CD4-positive, alpha-beta T cell treated with Interleukin-1 beta for 1 hour (primary cell): Measurements from ENCODE around the gene RNASEH2B.

ENCODE experiments used
- DNase-seq, 2 donors: peaks; one replicate each; pipeline ENCODE4 v3.0.0-alpha.2; 2020 to 2022

RNASEH2B gene

DNA sequence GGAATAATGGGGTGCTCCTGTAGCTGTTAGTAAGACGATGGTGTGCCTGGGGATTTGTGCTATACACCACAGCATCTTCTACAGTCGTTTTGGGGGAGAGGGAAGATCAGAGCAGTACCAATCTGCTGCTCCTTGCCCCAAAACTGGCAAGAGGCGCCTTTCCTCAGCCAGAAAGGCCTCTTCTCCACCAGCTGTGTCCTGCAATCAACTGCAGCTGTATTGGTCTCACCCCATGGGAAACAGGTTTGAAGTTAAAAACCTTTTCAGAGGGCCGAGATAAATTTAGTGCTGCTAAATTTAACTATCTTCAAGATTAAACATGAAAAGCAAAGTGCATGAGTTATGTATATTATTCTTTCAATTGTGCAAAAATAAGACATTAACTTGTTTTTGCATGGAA, 1.2 kb upstream of the RNASEH2B start:
- DNase-seq, result no peak

DNA sequence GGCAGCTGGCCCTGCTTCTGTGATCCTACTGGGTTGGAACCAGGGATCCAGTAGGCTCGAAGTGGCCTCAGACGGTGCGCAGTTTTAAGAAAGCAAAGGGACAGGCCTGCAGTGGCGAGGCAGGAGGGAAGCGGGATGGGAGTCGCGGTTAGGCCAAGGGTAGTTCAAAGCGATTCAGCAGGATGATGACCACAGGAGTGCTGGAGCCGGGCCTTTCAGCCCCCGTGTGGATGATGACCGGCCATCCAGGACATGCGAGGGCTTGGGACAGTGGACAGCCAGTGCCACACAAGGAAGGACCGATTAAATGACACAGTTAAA, 854 bp downstream of the RNASEH2B start:
- no peak for DNase-seq

- DNase-seq, result peak in 1 of 2 donors; percentile 12
These were observed 1.6 kb downstream of the RNASEH2B start for GRCh38 chr13:50911081-50911631.

GRCh38 chr13:50911937-50912795, 2.6 kb downstream of the RNASEH2B start:
- DNase-seq, result peak; percentile 89 to 93

- DNase-seq, result no peak
These were observed 3.3 kb downstream of the RNASEH2B start for GRCh38 chr13:50912851-50913250.

DNA sequence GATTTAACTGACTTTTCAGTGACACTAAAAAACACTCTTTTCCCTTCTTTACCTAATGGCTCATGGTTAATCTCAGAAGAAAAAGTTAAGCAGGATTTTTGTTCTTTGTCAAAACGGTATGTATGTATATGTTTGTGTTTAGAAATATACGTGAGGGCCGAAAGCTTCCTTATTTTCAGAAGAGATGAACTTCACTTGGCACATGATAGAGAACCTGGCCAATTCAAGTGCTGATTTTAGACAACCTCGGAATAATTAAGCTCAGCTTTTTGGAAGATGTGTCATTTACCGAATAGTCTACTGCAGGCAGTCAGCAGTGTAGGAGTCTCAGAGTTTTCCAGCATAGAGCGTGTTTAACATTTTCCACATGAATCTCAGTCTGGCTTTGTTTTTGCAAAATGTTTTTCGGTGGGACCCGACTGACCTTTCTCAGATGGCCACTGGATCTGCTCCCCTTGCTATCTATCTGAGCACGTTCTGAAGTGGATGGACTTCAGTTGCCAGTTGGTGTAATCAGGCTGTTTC, 4.6 kb downstream of the RNASEH2B start:
- DNase-seq, result no peak

GRCh38 chr13:50914848-50915247, 5.3 kb downstream of the RNASEH2B start:
- peak in 1 of 2 donors; percentile 15 for DNase-seq

DNA sequence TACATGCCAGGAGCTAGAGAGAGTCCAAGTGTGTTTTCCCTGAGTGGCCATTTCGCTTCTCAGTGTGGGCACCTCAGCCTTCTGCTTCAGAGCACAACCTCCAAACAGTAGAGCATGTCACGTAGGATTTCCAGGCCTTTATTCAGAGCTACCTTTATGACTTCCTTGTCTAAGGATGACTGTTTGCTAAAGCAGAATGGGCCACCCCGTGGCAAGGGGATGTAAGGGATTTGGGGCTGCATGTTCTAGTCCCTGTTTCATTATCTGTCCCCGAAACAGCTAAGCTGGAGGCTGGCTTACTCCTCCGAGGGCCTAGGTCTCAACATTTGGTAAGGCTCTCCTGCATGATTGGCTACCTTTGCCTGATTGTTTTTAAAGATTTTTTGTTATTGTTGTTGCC, 6.0 kb downstream of the RNASEH2B start:
- peak; percentile 27 to 30 for DNase-seq

DNA sequence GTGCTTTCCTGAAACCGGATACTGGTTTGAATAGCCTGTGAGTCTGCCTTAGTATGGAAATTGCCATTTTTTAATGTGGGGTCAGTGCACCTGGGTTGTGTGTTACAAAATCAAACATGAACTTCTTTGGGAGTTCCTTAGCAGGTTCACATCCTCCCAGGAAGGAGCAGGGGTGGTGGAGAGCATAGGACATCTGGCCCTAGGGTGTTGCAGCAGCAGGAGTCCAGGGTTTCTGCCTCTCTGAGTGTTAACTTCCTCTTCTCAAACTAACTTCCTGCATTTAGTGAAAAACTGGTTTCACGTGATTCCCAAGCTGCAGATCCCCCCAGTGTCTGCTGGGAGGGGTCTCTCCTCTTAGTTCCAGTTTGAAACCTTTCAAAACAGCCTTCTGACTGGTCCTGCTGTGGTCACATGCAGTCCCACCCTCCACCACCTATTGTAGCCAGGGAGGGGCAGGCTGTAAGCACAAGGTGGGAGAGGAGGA, 7.2 kb downstream of the RNASEH2B start:
- peak; percentile 16 to 34 for DNase-seq

- no peak for DNase-seq
These were observed 8.0 kb downstream of the RNASEH2B start for GRCh38 chr13:50917572-50917971.

DNA sequence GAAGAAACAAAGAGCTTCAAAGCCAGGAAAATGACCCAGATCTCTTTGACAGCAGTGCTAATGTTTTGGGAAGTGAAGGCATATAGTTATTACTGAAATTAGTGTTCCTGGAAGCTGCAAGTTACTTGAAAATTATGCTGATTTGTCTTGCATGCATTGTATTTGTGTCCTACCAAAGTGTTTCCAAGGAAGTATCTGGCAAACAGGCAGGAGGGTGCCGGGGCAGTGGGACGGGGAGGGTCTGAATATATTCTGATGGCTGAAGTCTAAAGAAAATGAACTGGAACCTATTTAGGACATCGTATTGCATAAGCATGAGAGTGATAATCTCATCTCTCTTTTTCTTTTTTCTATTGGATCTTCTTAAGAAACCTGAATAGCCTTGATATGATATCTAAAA, 9.0 kb downstream of the RNASEH2B start:
- DNase-seq, result no peak

DNA sequence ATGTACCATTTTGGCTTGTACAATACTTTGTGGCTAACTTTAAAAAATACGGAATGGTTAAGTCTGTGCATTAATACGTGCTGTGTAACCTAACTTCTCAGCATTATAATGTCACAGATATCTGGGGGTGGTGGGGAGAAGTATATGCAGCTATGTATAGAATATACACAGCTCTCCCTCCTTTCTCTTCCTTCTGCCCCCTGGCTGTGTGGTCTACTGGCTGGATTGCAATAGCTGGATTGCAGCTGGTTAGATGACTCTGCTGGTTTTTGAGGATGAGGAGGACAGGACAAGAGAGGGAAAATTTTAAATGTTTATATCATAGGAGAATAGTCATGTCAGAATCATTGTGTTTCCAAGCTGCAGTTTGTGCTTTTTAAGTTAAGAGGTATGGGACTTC, 9.7 kb downstream of the RNASEH2B start:
- no peak for DNase-seq

GRCh38 chr13:50921706-50922105, 12.1 kb downstream of the RNASEH2B start:
- no peak for DNase-seq

DNA sequence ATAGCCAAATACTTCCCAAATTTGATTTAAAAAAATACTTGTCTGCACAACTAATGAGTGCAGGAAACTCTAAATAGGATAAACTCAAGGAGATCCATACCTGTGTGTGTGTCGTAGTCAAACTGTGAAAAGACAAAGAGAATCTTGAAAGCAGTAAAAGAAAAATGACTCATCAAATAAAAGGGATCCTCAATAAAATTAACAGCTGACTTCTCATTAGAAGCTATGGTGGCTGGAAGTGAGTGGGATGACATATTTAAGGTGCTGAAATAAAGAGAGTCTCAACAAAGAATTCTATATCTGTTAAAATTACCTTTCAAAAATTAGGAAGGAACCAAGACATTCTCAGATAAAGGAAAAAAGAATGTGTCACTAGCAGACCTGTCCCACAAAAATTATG, 13.7 kb downstream of the RNASEH2B start:
- no peak for DNase-seq

- DNase-seq, result no peak
These were observed 14.4 kb downstream of the RNASEH2B start for GRCh38 chr13:50924025-50924424.

- no peak for DNase-seq
These were observed 18.1 kb downstream of the RNASEH2B start for GRCh38 chr13:50927701-50928100.

DNA sequence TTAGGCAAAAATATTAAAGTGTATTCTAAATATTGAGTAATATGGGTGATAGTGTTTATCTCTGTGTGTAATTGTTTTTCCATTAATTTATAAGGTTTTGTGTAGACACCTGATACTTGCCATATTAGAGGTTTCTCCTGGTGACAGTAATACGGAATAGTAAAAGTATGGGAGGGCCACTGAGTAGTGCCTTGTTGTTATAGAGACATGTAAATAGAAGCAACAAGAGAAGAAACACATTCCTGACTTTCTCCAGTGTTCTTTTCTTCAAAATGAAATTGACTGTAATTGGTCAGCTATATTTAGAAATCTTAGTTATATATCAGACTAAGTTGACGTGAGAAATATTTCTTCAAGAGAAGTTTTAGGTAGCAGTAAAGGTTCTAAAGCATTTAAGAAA, 18.5 kb downstream of the RNASEH2B start:
- no peak for DNase-seq

GRCh38 chr13:50928659-50929462, 19.3 kb downstream of the RNASEH2B start:
- no peak for DNase-seq

DNA sequence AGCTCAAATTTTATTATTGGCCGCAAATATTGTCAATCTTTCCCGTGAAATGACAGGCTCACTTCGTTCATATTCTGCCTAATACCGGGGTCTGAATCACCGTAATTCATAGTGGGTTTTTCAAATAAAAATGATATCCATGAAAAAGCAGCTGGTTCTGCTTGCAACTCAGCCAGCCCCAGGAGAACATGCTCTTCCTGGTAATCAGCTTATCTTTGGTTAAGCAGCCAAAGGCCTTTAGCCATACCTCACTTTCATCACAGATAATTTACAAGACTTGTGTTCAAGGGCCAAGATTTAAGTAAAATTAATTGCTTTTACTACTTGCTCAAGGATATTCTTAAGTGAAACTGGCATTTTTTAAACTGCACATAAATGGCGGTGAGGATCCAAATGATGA, 22.5 kb downstream of the RNASEH2B start:
- no peak for DNase-seq

- no peak for DNase-seq
These were observed 25.3 kb downstream of the RNASEH2B start for GRCh38 chr13:50934735-50935435.

- DNase-seq, result no peak
These were observed 27.1 kb downstream of the RNASEH2B start for GRCh38 chr13:50936679-50937078.

- DNase-seq, result no peak
These were observed 30.9 kb downstream of the RNASEH2B start for GRCh38 chr13:50940509-50940908.

- DNase-seq, result no peak
These were observed 31.6 kb downstream of the RNASEH2B start for GRCh38 chr13:50941146-50941545.
